Measurements from ENCODE around the gene MT1E.
A peak's percentile ranks its signal among the peaks of the same experiment; 100 is the strongest.
"Not testable (repeated sequence)": the region's sequence is repeated elsewhere in the genome, so short reads cannot be mapped to it uniquely, and the experiment has no call there.

Gene MT1E

GRCh38 chr16:56607675-56608042 lies 17.9 kb upstream of the MT1E start:
- DNase-seq = no peak

DNA sequence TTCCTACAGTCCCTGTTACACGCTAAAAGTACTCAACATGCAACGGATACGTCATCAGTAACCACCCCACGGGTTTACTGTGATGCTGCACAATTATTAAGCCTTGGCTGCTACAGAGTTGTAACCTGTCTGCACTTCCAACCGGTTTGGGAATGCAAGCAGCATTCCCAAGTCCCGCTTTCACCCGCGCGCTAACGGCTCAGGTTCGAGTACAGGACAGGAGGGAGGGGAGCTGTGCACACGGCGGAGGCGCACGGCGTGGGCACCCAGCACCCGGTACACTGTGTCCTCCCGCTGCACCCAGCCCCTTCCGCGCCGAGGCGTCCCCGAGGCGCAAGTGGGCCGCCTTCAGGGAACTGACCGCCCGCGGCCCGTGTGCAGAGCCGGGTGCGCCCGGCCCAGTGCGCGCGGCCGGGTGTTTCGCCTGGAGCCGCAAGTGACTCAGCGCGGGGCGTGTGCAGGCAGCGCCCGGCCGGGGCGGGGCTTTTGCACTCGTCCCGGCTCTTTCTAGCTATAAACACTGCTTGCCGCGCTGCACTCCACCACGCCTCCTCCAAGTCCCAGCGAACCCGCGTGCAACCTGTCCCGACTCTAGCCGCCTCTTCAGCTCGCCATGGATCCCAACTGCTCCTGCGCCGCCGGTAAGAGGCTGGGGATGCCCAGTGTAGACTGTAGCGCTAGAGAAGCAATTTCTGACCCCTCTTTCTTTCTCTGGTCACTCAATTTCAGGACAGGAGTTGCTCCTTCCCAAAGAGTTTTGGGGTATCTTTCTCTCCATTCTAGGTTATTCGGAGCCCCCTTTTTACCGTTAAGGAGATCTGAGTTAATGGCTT lies 17.3 kb upstream of the MT1E start, which contains the start of gene MT2A:
Gene MT2A, plus strand, starts transcription at position 542 of the 833 bp plus-strand sequence. Its CDS starts 72 bp downstream, at position 614.
- DNase-seq = peak; percentile 86

DNA sequence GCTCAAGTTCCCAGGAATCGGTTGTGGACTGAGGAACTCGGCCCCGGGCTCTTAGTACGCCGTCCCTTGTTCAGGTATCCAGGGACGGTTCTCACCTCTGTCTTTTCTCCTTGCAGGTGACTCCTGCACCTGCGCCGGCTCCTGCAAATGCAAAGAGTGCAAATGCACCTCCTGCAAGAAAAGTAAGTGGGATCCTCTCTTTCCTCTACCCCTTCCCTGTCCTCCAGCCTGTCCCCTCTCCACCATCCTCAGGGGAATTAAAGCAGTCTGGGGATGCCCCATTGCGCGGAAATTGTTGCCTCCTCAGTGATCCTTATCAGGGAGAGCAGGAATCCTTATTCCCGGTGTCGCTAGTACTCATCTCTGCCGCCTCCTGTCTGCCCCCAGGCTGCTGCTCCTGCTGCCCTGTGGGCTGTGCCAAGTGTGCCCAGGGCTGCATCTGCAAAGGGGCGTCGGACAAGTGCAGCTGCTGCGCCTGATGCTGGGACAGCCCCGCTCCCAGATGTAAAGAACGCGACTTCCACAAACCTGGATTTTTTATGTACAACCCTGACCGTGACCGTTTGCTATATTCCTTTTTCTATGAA lies 16.6 kb upstream of the MT1E start:
- DNase-seq = no peak

- DNase-seq = peak; percentile 69
Measured at GRCh38 chr16:56609463-56609921, 16.1 kb upstream of the MT1E start.

GRCh38 chr16:56610017-56610608 lies 15.5 kb upstream of the MT1E start:
- peak; percentile 73 for DNase-seq

- DNase-seq = no peak
Measured at GRCh38 chr16:56610609-56611111, 14.9 kb upstream of the MT1E start.

- no peak for DNase-seq
Measured at GRCh38 chr16:56611281-56611833, 14.2 kb upstream of the MT1E start.

- no peak for DNase-seq
Measured at GRCh38 chr16:56613706-56614105, 11.9 kb upstream of the MT1E start.

GRCh38 chr16:56614549-56614991 lies 11.0 kb upstream of the MT1E start:
- DNase-seq = no peak

GRCh38 chr16:56615353-56615752 lies 10.2 kb upstream of the MT1E start:
- DNase-seq = no peak

DNA sequence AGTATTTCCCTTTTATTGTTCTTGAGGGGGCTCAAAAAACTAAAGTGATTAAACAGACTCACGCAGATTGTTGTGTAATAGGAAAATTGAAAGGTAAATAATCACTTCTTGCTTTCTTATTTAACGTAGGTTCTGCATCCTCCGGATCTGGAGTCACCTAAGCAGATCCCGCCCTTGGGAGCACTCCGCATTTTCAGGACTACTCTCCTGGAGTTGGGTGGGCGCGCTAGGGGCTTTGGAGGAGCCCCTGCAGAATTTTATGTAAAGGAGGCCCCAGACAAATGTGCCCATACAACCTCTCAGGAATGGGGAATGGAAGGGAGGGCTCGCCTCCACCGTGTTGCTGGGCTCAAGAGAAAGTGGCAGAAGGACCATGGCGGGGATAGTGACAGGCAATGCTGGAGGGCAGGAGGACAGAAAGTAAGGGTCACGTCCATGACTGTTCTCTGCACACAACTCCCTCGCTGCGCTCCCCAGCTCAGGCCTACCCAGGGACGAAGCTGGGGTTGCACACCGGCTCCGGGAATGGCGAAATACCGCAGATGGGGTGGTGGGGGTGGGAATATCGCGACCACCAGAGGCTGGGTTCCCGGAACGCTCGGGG lies 8.9 kb upstream of the MT1E start:
- no peak for DNase-seq

DNA sequence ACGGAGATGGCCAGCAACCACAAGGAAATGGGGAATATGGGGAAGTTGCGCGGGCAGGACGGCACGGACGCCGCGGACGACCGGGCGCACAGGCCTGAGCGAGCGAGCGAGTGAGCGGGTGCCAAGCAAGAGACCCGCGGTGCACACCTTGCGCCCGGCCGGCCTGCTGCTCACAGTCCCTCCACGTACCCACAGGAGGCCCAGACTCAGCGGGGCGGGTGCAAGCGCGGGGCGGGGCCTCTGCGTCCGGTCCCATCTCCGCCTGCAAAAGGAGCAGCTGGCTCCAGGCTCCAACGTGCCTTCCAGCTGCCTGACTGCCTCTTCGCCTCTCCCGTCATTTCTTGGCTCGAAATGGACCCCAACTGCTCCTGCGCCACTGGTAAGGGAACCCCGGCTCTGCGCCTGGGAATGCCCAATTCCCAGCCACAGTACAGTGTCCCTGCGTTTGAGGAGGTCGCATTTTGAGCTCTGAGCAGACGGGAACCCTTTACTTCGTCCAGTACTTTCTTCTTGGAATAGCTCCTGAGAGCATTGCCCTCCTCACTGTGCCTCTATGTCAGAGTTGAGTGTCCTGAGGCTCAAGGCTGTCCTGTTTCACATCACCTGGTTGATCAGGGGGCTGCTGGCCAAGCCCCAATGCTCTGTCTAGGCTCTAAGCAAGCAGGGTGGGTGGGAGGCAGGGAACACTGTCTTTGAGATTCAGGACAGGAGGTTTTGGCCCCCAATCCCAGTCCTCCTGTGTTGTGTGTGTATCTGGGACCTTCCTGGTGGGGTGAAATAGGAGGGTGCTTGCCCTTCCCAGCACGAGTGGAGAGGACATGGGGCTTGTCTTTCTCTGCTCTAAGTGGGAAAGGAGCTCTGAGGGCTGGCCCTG lies 8.1 kb upstream of the MT1E start:
- DNase-seq = no peak

DNA sequence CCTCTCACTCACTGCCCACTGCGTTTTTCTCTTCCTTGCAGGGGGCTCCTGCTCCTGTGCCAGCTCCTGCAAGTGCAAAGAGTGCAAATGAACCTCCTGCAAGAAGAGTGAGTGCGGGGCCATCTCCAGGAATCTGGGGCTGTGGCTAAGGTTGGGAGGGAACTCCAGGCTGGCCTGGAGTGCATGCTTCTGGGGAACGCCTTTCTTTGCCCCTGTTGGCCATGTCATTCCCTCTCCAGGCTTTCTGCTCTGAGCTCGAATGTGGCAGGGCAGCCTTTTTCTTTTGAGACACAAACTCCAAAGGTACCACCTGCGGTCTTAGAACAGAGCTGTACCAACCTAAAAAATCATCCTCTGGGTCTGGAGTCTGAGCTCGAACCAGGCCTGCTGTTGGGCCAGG lies 7.4 kb upstream of the MT1E start:
- DNase-seq = no peak

DNA sequence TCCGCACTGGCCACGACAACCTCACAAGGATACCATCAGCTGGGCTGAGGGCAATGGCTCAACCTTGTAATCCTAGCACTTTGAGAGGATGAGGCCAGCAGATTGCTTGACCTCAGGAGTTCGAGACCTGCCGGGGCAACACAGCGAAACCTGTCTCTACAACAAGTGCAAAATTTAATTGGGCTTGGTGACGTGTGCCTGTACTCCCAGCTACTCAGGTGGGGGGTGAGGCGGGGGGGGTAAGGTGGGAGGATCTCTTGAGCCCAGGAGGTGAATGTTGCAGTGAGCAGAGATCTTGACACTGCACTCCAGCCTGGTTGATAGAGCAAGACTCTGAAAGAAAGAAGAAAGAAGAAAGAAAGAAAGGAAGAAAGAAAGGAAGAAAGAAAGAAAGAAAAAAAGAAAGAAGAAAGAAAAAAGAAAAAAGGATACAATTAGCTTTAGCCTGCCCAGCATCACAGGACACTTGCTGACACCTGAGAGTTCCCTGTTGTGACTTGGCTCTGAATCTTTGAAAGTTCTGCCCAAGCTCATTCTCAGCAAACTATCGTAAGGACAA lies 5.2 kb upstream of the MT1E start:
- no peak for DNase-seq

GRCh38 chr16:56621665-56622445 lies 3.7 kb upstream of the MT1E start:
- DNase-seq = not testable (repeated sequence)

GRCh38 chr16:56623184-56623583 lies 2.4 kb upstream of the MT1E start:
- not testable (repeated sequence) for DNase-seq

DNA sequence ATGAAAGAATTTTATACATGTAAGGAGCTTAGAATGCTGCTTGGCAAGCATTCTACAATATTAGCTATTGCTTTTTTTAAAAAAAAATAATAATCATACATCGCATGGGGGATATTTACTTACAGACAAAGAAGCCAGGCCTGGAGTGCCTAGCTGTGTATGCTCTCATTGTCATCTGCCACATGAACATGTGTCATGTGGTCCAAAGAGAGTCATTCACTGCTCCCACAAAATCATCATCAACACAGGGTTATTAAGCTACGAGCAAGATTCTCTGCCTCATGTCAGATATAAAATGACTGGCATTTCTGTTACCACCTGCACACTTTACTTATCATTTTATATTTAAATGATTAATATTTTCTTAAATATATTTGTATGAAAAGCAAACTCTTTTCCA lies 1.9 kb upstream of the MT1E start:
- DNase-seq = no peak

DNA sequence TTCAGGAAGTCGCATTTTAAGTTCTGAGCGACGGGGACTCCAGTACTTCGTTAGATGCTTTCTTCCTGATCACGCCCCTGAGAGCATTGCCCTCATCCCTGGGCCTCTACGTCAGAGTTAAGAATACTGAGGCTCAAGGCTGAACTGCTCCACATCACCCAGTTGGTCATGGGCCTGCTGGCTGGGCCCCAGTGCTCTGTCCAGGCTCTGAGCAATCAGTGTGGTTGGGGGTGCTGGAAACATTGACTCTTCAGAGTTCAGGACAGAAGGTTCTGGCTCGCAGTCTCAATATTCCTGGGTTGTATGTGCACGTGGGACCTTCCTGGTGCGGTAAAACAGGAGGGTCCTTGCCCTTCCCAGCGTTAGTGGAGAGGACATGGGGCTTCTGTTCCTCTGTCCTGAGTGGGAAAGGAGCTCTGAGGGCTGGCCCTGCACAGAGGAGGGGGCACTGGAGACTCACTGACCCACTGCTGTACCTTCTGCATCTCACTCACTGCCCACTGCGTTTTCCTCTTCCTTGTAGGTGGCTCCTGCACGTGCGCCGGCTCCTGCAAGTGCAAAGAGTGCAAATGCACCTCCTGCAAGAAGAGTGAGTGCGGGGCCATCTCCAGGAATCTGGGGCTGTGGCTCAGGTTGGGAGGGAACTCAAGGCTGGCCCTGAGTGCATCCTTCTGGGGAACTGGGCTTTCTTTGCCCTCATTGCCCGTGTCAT lies 518 bp downstream of the MT1E start:
- DNase-seq = no peak

DNA sequence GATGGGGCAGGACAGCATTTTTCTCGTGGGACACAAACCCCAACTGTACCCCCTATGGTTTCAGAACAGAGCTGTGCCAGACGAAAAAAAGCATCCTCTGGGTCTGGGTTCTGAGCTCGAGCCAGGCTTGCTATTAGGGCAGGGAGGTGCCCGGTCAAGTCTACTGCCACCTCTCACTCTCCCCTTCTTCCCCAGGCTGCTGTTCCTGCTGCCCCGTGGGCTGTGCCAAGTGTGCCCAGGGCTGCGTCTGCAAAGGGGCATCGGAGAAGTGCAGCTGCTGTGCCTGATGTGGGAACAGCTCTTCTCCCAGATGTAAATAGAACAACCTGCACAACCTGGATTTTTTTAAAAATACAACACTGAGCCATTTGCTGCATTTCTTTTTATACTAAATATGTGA lies 1.1 kb downstream of the MT1E start:
- DNase-seq = no peak

Data from activated CD8-positive, alpha-beta memory T cell treated with anti-CD3 and anti-CD28 coated beads, Interleukin-2, amount 50 U/mL, for 4 hours (primary cell).